GM12891 (cell line): ENCODE data around the gene E2F6.

Experiments
- POLR2A ChIP-seq: IDR thresholded peaks from 2 replicates; pipeline ENCODE4 v1.6.1; 2011; ENCODE audit warnings: low read depth, low read length, control low read depth
- POLR2AphosphoS5 ChIP-seq: IDR thresholded peaks from 2 replicates; pipeline ENCODE4 v1.6.1; 2011; ENCODE audit warnings: low read depth, low read length, control low read depth

DNA sequence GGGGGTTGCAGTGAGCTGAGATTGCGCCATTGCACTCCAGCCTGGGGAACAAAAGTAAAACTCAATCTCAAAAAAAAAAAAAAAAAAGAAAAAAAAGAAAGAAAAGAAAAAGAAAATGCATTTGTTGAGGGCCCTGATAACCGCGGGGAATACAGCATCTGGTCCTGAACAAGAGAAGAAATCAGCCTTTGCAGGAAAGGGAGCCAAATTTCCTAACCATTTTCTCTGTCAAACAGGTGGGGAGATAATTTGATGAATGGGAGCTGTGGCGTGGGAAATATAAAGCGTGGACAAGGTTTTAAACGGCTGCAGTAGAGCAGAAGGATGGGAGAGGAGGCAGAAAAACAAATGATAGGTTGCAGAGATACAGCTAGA lies 864 bp downstream of the E2F6 start:
- no peak for TF ChIP-seq POLR2A
- no peak for TF ChIP-seq POLR2AphosphoS5
